Upper lobe of right lung (tissue), 1 donor: Measurements from ENCODE around the gene FBXO30. TPM values are rescaled to one million over a fixed set of nuclear protein-coding genes. Genes with fewer than 3 reads are reported as not detected.

Source experiments
- ATAC-seq: fragments of 200-7000 bp; cut with Tn5 transposase; one replicate; pipeline ENCODE4 v1.9.1; 2020; ENCODE audit warnings: mild to moderate bottlenecking, moderate library complexity
- DNase-seq: peaks from one replicate; pipeline ENCODE4 v3.0.0-alpha.2; 2020
- H3K27ac ChIP-seq: fragments of 200-600 bp; one replicate; pipeline ENCODE4 v1.8.0; 2022
- H3K27me3 ChIP-seq: fragments of 200-600 bp; one replicate; pipeline ENCODE4 v1.8.0; 2022; ENCODE audit warnings: mild to moderate bottlenecking
- H3K36me3 ChIP-seq: fragments of 200-600 bp; one replicate; pipeline ENCODE4 v1.8.0; 2022
- H3K4me1 ChIP-seq: fragments of 200-600 bp; one replicate; pipeline ENCODE4 v1.8.0; 2022
- H3K4me3 ChIP-seq: fragments of 200-600 bp; one replicate; pipeline ENCODE4 v1.8.0; 2022; ENCODE audit warnings: mild to moderate bottlenecking
- H3K9me3 ChIP-seq: fragments of 200-600 bp; one replicate; pipeline ENCODE4 v1.8.0; 2022
- CTCF ChIP-seq: fragments of 200-600 bp; IDR thresholded peaks from one replicate; pipeline ENCODE4 v1.8.0; 2022; ENCODE audit warnings: antibody characterized with exemption
- intact Hi-C: fragments of 100-400 bp; cut with DNase I; formaldehyde crosslinking; loops from one replicate; pipeline ENCODE4 v1.11.0; 2022
- long read RNA-seq: library from polyadenylated mRNA; unstranded; transcript quantifications from one replicate; pipeline ENCODE4 v2.0.0, GENCODE V29; 2021
- total RNA-seq: library from RNA; stranded (reverse); fragmentation: NEBNext Ultra II Directional; extraction: Animal tissue kit (Norgen Biotek cat#: 25700); gene quantifications from one replicate; pipeline ENCODE4 v1.2.1, GENCODE V29; 2021
- donor health status: DM: no; HTN: yes; CAD: no; lungs with severe emphysema.

FBXO30 gene
- total RNA-seq = 9.4 TPM
- long read RNA-seq, full-length matches to known transcripts = 29 of 32 reads
- long read RNA-seq, partial matches to known transcripts = 1 of 32 reads
- long read RNA-seq, other reads (novel, unspliced or antisense) = 2 of 32 reads

- intact Hi-C loops = no loop called here
Observed at GRCh38 chr6:145814501-145815308, at the start of gene FBXO30. Gene FBXO30 (minus strand): TSS chr6:145814795. CDS start chr6:145806405, 8,390 bp downstream.

GRCh38 chr6:145863988-145864616 is 49.5 kb upstream of the FBXO30 start:
- TF ChIP-seq CTCF = no peak

More at GRCh38 chr6:145814501-145815308, at the start of gene FBXO30:
- ATAC-seq (peak; percentile 99), DNase-seq (peak; percentile 94)
- H3K4me3 ChIP-seq = peak within 1 kb of the TSS; percentile 76
- no peaks in the 10 kb centered on the region for H3K36me3 ChIP-seq
- H3K4me1 ChIP-seq = peaks cover 37% of the 10 kb centered on the region
- no peaks in the 10 kb centered on the region for H3K27me3 ChIP-seq
- no peaks in the 10 kb centered on the region for H3K9me3 ChIP-seq
- peak within 1 kb of the TSS; percentile 94 for H3K27ac ChIP-seq
- no peak for TF ChIP-seq CTCF

DNA sequence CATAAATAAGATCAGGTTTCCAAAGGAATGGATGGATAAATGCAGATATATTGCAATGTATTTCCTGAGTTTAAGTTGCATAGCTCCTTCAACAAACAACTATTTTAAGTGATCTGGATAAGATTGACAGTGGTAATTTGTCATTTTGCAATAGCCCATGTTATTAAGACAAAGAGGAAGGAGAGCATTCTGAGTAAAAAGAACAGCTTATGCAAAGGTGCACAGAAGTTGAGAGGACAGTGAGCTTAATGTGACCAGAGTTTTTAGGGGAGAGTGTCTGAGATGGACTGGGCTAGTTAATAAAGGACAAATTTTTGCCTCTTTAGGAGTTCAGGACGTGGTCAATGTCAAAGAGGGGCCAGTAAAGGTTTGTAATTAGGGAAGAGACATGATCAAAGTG is 48.8 kb upstream of the FBXO30 start:
- Histone ChIP-seq H3K4me1 (peaks cover 16% of the 10 kb centered on the region), H3K27me3 (no peaks in the 10 kb centered on the region), H3K9me3 (no peaks in the 10 kb centered on the region), H3K4me3 (no peak overlapping the region), H3K36me3 (no peaks in the 10 kb centered on the region), H3K27ac (no peak overlapping the region)
- DNase-seq = no peak
- no peak for TF ChIP-seq CTCF
- peak; percentile 20 for ATAC-seq
- intact Hi-C loops = no loop called here

More at GRCh38 chr6:145863988-145864616, 49.5 kb upstream of the FBXO30 start:
- H3K36me3 ChIP-seq = no peaks in the 10 kb centered on the region
- H3K9me3 ChIP-seq = no peaks in the 10 kb centered on the region
- H3K27me3 ChIP-seq = no peaks in the 10 kb centered on the region
- H3K27ac ChIP-seq = no peak overlapping the region
- DNase-seq (no peak), ATAC-seq (peak; percentile 43)
- H3K4me1 ChIP-seq = peaks cover 16% of the 10 kb centered on the region
- no peak overlapping the region for H3K4me3 ChIP-seq
- intact Hi-C loops = no loop called here

DNA sequence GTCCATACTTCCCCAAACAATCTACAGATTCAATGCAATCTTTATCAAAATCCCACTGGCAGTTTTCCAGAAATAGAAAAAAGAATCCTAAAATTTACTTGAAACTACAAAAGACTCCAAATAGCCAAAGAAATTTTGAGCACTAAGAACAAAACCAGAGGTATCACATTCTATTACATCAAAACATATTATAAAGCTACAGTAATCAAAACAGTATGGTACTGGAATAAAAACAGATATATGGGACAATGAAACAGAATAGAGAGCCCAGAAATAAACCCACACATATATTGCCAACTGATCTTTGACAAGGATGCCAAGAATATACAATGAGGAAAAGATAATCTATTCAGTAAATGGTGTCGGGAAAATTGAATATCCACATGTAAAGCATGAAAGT is 46.0 kb upstream of the FBXO30 start:
- peaks cover 4% of the 10 kb centered on the region for H3K4me1 ChIP-seq
- DNase-seq (no peak), ATAC-seq (no peak)
- H3K4me3 ChIP-seq = no peak overlapping the region
- TF ChIP-seq CTCF = no peak
- H3K9me3 ChIP-seq = no peaks in the 10 kb centered on the region
- no peak overlapping the region for H3K27ac ChIP-seq
- intact Hi-C loops = no loop called here
- H3K27me3 ChIP-seq = no peaks in the 10 kb centered on the region
- H3K36me3 ChIP-seq = no peaks in the 10 kb centered on the region

GRCh38 chr6:145850671-145851070 is 36.1 kb upstream of the FBXO30 start:
- H3K4me3 ChIP-seq = no peak overlapping the region
- no peaks in the 10 kb centered on the region for H3K4me1 ChIP-seq
- no peak for DNase-seq
- ATAC-seq = no peak
- no peaks in the 10 kb centered on the region for H3K27me3 ChIP-seq
- no peak overlapping the region for H3K27ac ChIP-seq
- no peak for TF ChIP-seq CTCF
- H3K36me3 ChIP-seq = no peaks in the 10 kb centered on the region
- intact Hi-C loops = no loop called here
- no peaks in the 10 kb centered on the region for H3K9me3 ChIP-seq
